ENCODE measurements around the gene C22orf31.

C22orf31 gene

GRCh38 chr22:29081517-29082236 is 20.0 kb upstream of the C22orf31 start:
- DNase-seq (ENCODE audit: low read depth, low spot score), result no peak

- no peak for DNase-seq (ENCODE audit: low read depth, low spot score)
Observed at GRCh38 chr22:29080106-29080975, 18.7 kb upstream of the C22orf31 start.

GRCh38 chr22:29079218-29079901 is 17.7 kb upstream of the C22orf31 start:
- no peak for DNase-seq (ENCODE audit: low read depth, low spot score)

- no peak for DNase-seq (ENCODE audit: low read depth, low spot score)
Observed at GRCh38 chr22:29078869-29079207, 17.2 kb upstream of the C22orf31 start.

- DNase-seq (ENCODE audit: low read depth, low spot score), result no peak
Observed at GRCh38 chr22:29078036-29078868, 16.6 kb upstream of the C22orf31 start.

GRCh38 chr22:29074276-29074772 is 12.7 kb upstream of the C22orf31 start:
- no peak for DNase-seq (ENCODE audit: low read depth, low spot score)

GRCh38 chr22:29073618-29074275 is 12.1 kb upstream of the C22orf31 start:
- peak; percentile 57 for DNase-seq (ENCODE audit: low read depth, low spot score)

- DNase-seq (ENCODE audit: low read depth, low spot score), result no peak
Observed at GRCh38 chr22:29072979-29073617, 11.5 kb upstream of the C22orf31 start, which contains the start of gene KREMEN1. KREMEN1 (plus strand) TSS chr22:29073035; CDS start chr22:29073131, 96 bp downstream.

DNA sequence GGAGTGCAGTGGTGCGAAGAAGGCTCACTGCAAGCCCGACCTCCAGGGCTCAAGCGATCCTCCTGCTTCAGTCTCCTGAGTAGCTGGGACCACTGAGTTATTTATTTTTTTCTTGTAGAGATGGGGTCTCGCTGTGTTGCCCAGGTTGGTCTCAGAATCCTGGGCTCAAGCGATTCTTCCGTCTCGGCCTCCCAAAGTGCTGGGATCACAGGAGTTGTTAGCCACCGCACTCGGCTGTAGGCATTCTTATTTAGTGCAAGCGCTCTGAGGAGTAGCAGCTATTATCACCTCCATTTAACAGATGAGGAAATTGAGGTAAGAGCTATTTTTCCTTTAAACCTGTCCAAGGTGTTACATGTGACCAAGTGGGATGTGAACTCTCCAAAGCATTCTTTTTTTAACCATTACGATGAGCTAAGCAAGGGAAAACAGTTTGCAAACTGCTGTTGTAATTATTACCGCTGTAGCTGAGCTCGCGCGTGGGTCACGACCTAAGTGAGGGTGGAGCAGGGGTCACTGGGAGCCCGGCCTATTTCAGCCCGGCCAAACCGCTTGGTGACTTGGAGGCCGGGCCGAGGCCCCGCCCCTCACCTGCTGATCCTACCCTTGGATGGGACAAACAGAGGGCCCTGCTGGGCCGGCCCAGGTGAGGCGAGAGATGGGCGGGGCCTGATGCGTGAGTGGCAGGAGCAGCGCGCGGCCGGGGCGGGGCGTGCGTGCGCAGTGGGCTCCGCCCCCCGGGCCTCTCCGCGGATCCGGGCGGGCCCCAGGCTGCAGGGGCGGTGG is 10.8 kb upstream of the C22orf31 start:
- DNase-seq (ENCODE audit: low read depth, low spot score), result peak; percentile 95

GRCh38 chr22:29071261-29072045 is 9.8 kb upstream of the C22orf31 start:
- DNase-seq (ENCODE audit: low read depth, low spot score), result peak; percentile 64

GRCh38 chr22:29070490-29070889 is 8.9 kb upstream of the C22orf31 start:
- no peak for DNase-seq (ENCODE audit: low read depth, low spot score)

DNA sequence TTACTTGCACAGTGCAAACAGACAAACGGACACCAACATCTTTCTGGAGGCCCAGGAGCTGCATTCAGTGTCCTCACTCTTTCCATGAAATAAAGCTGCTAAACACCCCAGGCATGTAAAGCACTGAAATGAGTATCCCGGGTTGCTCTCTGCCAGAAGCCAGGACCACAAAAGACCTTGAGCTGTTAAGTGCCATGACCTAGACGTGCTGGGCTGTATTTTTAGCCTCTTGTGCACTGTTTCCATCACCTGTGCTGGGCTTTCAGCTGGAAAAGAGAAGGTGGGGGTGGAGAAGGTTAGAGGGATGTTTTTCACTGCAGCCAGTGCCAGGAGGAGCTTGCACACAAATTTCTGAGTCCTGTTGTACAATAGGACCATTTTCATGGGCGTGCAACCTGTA is 7.8 kb upstream of the C22orf31 start:
- no peak for DNase-seq (ENCODE audit: low read depth, low spot score)

DNA sequence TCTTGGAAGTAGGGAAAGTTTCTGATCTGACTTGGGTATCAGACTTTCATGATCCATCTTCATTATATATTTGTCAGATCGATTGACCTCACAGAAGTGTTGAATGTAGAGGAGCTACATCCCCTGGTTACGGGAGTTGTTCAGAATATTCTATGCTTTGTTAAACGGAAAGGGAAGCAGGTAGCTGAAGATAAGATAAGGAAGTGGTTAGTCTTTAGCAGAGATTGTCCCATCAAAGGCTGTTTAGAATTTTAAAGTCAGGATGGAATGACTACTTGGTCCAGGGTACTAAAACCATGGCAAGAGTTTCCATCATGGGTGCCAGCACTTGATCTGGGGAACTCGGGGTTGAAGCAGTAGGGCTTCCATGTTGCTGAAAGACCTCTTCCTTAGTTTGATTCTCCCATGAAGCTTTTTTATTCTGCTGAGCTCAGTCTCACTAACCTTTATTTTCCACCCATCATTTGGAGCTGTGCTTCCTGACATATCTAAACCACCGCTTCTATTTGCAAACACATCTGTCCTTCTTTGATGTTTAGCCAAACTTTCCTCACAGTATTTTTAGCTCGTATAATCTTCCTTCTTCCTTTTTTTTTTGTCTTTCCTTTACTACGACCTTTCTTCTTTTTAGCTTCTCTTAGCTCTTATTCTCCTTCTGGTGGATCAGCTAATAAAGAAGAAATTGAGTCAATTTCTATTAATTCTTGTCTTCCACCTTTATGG is 4.0 kb upstream of the C22orf31 start:
- no peak for DNase-seq (ENCODE audit: low read depth, low spot score)

GRCh38 chr22:29062286-29062821 is 723 bp upstream of the C22orf31 start:
- DNase-seq (ENCODE audit: low read depth, low spot score), result peak; percentile 67

GRCh38 chr22:29060931-29061330 is 700 bp downstream of the C22orf31 start:
- DNase-seq (ENCODE audit: low read depth, low spot score), result no peak

DNA sequence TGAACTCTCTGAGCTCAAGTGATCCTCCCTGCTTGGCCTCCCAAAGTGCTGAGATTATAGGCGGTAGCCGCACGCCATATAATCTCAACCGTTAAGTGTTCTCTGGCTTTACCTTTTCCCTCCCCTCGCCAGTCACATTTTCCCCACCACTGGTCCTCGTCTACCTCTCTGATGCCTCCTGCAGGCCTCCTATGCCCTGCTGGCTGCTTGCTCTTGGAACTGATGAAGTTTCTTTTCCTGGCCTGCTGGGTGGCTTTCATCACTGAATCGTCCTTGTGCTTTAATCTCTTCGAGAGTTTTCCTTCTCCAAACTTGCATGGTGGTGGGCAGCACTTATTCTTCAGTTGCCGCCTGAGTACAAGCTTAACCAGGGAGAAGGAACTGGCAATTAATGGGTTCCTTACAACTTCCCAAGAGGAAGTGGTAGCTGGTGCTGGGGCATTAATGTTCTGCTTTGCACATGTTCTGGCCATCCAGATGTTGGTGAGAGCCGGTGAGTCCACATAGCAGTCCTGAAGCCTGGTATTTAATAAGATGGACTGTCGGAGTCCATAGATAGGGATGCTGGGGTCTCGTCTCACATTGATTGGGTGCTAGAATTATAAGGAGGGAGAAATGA is 1.3 kb downstream of the C22orf31 start:
- DNase-seq (ENCODE audit: low read depth, low spot score), result peak; percentile 28

DNA sequence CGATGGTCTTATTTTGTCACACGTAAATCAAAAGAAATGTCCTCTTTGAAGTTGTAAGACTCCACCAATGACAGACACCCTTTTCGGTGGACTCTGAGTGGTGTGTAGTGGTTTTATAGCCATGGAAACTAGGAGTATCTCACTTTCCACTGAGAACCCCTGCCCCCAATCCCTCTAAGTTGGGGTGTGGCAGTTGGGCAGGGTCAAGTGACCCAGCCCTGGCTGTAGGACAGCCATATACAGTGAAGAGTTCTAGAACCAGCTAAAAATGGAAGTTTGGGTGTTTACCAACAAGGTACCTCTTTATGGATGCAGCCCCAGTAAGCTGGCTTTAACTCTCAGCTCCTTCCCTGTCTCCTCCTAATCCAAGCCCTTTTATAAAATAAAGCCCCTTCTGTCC is 5.2 kb downstream of the C22orf31 start:
- DNase-seq (ENCODE audit: low read depth, low spot score), result no peak

All from ELF-1 (cell line).